NCI-H82 (cell line): ENCODE results near the gene SUMO3.

Experiments
- DNase-seq: peaks from one replicate; lab custom pipeline; 2025; lab: John Stamatoyannopoulos, UW

The SUMO3 gene

GRCh38 chr21:44778499-44778911 is 39.4 kb downstream of the SUMO3 start:
- DNase-seq = no peak

GRCh38 chr21:44778094-44778493 is 39.8 kb downstream of the SUMO3 start:
- no peak for DNase-seq

- DNase-seq = no peak
Measured at GRCh38 chr21:44774972-44775371, 42.9 kb downstream of the SUMO3 start.

- no peak for DNase-seq
Measured at GRCh38 chr21:44773291-44773932, 44.5 kb downstream of the SUMO3 start.

GRCh38 chr21:44771896-44772525 is 45.9 kb downstream of the SUMO3 start:
- DNase-seq = no peak

GRCh38 chr21:44767834-44768831 is 49.7 kb downstream of the SUMO3 start:
- no peak for DNase-seq

- no peak for DNase-seq
Measured at GRCh38 chr21:44766818-44767354, 51.0 kb downstream of the SUMO3 start.

- no peak for DNase-seq
Measured at GRCh38 chr21:44766014-44766817, 51.6 kb downstream of the SUMO3 start.

GRCh38 chr21:44765231-44766013 is 52.4 kb downstream of the SUMO3 start:
- no peak for DNase-seq

- DNase-seq = peak; percentile 64
Measured at GRCh38 chr21:44764319-44765230, 53.3 kb downstream of the SUMO3 start.

- no peak for DNase-seq
Measured at GRCh38 chr21:44763451-44764318, 54.2 kb downstream of the SUMO3 start.

GRCh38 chr21:44763050-44763378 is 54.8 kb downstream of the SUMO3 start:
- DNase-seq = no peak

- DNase-seq = no peak
Measured at GRCh38 chr21:44762221-44763049, 55.4 kb downstream of the SUMO3 start.

- no peak for DNase-seq
Measured at GRCh38 chr21:44761747-44762208, 56.1 kb downstream of the SUMO3 start.

GRCh38 chr21:44761011-44761729 is 56.7 kb downstream of the SUMO3 start:
- peak; percentile 51 for DNase-seq

GRCh38 chr21:44760376-44760775 is 57.5 kb downstream of the SUMO3 start:
- DNase-seq = no peak

- no peak for DNase-seq
Measured at GRCh38 chr21:44759628-44760285, 58.1 kb downstream of the SUMO3 start.
